AG04450 (cell line): Measurements from ENCODE around the gene VMAC. TPM values are rescaled to one million over a fixed set of nuclear protein-coding genes. Genes with fewer than 3 reads are reported as not detected.

Source experiments
- CTCF ChIA-PET: fragments of 300-600, 350-600 bp; formaldehyde crosslinking; extraction: SDS; loops from one replicate; lab custom pipeline; 2022; ENCODE audit warnings: antibody characterized with exemption, inconsistent platforms; lab: Charles Lee
- POLR2A ChIA-PET: fragments of 350-600 bp; formaldehyde crosslinking; extraction: SDS; loops from one replicate; lab custom pipeline; 2021; ENCODE audit warnings: antibody characterized with exemption, inconsistent platforms; lab: Yijun Ruan, JAX
- DNase-seq: peaks from one replicate; pipeline ENCODE4 v3.0.0-alpha.2; 2011; ENCODE audit warnings: low read depth, low spot score
- H3K27ac ChIP-seq: one replicate; pipeline ENCODE4 v1.5.1; 2012; ENCODE audit warnings: low read depth, low read length, control low read depth
- H3K27me3 ChIP-seq: one replicate; pipeline ENCODE4 v1.6.0; 2012; ENCODE audit warnings: low read length; ENCODE audit not compliant: control insufficient read depth, insufficient read depth
- H3K4me3 ChIP-seq: 2 replicates; pipeline ENCODE4 v1.5.1; 2011; ENCODE audit warnings: mild to moderate bottlenecking, low read depth, low read length, control low read depth
- H3K9me3 ChIP-seq: 2 replicates; pipeline ENCODE4 v1.5.1; 2012; ENCODE audit warnings: low read length; ENCODE audit not compliant: control insufficient read depth, insufficient read depth
- polyA plus RNA-seq: library from polyadenylated mRNA; depleted of rRNA; stranded (reverse); fragments of >200 nt; gene quantifications from 2 replicates; pipeline ENCODE4 v1.2.3, GENCODE V29; 2011
- TF ChIP-seq, protein P1 (sequence below): IDR thresholded peaks from 2 replicates; pipeline ENCODE4 v1.5.1; 2011; ENCODE audit warnings: low read depth, low read length, control low read depth, inconsistent platforms

Gene VMAC
- polyA plus RNA-seq, 1 experiment: 2.5 TPM

DNA sequence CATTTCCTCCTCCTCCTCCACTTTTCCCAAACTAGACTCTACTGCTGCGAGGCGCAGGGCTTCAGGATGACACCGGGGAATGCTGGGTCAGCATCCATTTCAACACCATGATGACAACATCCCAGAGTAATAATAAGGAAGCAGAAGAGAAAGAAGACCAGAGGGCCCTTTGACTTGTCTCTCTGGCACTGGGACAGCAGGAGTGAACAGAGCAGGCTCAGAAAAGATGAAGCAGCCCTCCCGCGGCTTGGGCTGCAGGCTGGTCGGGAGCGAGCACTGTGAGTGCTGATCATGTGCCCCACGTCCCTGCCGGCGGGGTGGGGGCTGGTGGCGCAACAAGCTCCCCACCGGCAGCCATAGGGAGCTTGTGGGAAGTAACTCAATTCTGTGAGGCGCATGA is 42.8 kb downstream of the VMAC start:
- no peak for DNase-seq
- ChIA-PET POLR2A (interaction anchor here (0.5 to 2.5 kb wide), 2 partner anchors 12 to 414 kb away, joined by 4 to 11 read pairs; partner anchors contain the start of gene CLPP), CTCF (interaction anchor here (0.6 to 12.8 kb wide), 6 partner anchors 20 to 391 kb away, joined by 3 to 72 read pairs (median 4); no protein-coding TSS in a partner anchor)
- no peaks in the 10 kb centered on the region for H3K27me3 ChIP-seq
- TF ChIP-seq, protein P1, sequence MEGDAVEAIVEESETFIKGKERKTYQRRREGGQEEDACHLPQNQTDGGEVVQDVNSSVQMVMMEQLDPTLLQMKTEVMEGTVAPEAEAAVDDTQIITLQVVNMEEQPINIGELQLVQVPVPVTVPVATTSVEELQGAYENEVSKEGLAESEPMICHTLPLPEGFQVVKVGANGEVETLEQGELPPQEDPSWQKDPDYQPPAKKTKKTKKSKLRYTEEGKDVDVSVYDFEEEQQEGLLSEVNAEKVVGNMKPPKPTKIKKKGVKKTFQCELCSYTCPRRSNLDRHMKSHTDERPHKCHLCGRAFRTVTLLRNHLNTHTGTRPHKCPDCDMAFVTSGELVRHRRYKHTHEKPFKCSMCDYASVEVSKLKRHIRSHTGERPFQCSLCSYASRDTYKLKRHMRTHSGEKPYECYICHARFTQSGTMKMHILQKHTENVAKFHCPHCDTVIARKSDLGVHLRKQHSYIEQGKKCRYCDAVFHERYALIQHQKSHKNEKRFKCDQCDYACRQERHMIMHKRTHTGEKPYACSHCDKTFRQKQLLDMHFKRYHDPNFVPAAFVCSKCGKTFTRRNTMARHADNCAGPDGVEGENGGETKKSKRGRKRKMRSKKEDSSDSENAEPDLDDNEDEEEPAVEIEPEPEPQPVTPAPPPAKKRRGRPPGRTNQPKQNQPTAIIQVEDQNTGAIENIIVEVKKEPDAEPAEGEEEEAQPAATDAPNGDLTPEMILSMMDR: no peak
- no peaks in the 10 kb centered on the region; the same call in 1 of the 2 replicates for H3K9me3 ChIP-seq
- no peak overlapping the region for H3K4me3 ChIP-seq
- peak overlapping the region; percentile 21 for H3K27ac ChIP-seq

DNA sequence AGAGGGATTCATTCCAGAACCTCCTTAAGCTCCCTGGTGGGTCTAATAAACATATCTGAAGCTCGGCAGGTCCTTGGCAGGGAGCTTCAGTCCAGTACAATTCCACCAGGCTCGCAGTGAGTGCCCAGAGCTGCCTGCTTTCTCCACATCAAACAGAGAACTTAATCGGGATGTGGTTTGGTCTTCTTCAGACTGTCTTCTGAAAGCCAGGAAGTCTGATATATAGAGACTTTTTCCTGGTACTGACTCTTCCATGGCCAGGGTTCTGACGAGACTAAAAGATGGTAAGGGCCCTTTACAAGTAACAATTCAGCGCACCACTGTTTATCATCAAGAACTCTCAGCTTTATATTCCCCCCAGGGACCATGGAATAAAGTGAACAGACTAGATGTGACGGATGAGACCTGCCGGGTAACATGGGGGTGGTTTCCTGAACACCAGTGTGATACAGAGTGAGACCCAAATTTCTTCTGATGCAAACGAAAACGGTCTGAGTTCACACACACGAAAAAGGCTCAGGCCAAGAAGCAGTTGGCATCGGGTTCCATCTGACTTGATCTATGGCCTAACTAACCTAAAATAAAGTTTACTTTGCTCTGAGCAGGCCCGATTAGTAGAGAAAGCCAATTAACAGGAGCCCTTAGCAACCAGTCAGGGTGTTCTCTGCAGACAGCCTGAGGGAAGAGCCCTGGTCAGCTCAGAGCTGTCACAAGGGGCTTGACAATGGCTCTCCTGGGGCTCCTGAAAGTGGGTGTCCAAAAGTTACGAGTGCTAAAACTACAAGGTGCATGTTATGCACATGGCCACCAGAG is 44.3 kb downstream of the VMAC start:
- POLR2A ChIA-PET: interaction anchor here (2.5 kb wide), 1 partner anchor 13 kb away, joined by 11 read pairs; no protein-coding TSS in a partner anchor
- CTCF ChIA-PET: interaction anchor here (1.2 to 12.8 kb wide), 3 partner anchors 18 to 145 kb away, joined by 3 to 72 read pairs (median 12); no protein-coding TSS in a partner anchor
- no peak overlapping the region for H3K4me3 ChIP-seq
- DNase-seq: no peak
- no peaks in the 10 kb centered on the region; the same call in 1 of the 2 replicates for H3K9me3 ChIP-seq
- H3K27me3 ChIP-seq: no peaks in the 10 kb centered on the region
- TF ChIP-seq, protein P1: no peak
- peak overlapping the region; percentile 21 for H3K27ac ChIP-seq

DNA sequence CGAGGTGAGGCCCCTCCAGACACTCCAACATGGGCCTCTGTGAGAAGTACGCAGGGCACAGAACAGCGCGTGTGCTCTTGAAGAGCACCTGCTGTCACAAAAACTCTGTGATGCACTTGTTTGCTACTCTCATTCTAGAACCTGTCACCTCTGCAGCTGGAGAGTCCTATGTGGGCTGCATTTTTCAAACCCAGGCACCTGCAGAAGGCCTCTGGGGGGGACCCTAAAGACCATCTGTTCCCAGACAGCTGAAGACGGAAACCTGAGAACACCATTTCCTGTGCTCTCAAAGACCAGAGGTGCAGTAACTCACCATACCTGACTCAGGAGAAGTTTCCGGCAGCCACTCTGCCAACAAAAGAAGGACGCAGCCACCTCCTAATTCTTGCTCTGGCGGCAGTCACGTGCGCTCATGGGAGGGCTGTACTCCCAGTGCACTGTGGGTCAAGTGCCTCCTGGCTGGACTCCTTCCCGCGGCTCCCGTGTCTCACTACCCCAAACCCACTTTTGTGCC is 45.2 kb downstream of the VMAC start:
- POLR2A ChIA-PET: no interaction called here
- CTCF ChIA-PET: interaction anchor here (3.8 to 12.8 kb wide), 2 partner anchors 17 to 146 kb away, joined by 12 to 72 read pairs; no protein-coding TSS in a partner anchor
- Histone ChIP-seq H3K4me3 (no peak overlapping the region), H3K9me3 (no peaks in the 10 kb centered on the region), H3K27me3 (no peaks in the 10 kb centered on the region), H3K27ac (peak overlapping the region; percentile 11)
- TF ChIP-seq, protein P1: no peak
- DNase-seq: no peak

DNA sequence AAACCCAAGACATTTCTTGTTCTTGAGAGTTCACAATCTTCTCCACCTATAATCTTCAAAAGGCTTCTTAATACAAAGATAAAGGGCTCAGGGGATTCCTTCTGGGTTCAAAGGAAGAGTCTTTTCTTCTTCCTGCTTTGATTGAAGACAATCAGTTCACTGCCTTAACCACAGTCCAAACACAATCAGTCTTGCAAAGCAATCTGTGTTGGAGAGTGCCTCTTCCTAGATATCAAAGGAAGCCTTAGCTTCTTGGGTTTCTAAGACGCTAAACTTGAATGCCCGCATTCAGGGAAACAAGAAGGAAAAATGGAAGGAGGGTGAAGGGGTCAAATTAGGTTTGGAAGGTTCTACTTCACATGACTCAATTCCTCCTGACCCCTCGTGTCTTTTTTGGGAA is 46.1 kb downstream of the VMAC start:
- TF ChIP-seq, protein P1: no peak
- Histone ChIP-seq H3K4me3 (no peak overlapping the region), H3K9me3 (no peaks in the 10 kb centered on the region), H3K27ac (no peak overlapping the region), H3K27me3 (no peaks in the 10 kb centered on the region)
- ChIA-PET POLR2A (no interaction called here), CTCF (interaction anchor here (0.7 to 12.8 kb wide), 5 partner anchors 16 to 544 kb away, joined by 3 to 72 read pairs (median 4); partner anchors contain the start of gene NRTN)
- no peak for DNase-seq
